SK-N-MC (cell line): ENCODE data around the gene RBM4B.

ENCODE experiments used
- EZH2 ChIP-seq: fragments of 200-600 bp; sonication (generic); IDR thresholded peaks from one replicate; pipeline ENCODE4 v1.6.1; 2017; ENCODE audit warnings: antibody characterized with exemption
- FOXP2 ChIP-seq: optimal IDR thresholded peaks from 2 replicates; pipeline ENCODE3; 2011; ENCODE audit warnings: mild to moderate bottlenecking, moderate library complexity; ENCODE audit not compliant: insufficient read depth; ENCODE audit errors: extremely low read length, control extremely low read depth
- POLR2AphosphoS5 ChIP-seq: IDR thresholded peaks from 2 replicates; pipeline ENCODE4 v1.6.1; 2012; ENCODE audit warnings: mild to moderate bottlenecking, low read depth, low read length, borderline replicate concordance

DNA sequence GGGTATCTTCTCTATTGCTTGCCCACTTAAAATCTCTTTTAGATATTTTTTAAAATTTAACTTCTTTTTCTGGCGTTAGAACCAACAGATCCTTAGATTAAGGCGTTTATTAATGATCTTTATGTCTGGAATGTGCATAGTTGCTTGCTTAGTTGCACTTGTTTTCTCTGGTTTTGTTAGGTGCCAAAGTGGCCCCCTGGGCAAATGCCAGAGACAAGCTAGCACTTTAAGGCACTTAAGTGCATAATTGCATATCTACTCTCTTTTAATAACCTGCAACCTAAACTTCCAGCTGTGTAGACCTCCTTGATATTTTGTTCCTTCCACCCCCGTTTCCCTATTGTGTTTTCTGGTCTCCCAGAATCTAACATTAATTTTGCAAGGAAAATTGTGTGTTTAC, 35.9 kb downstream of the RBM4B start:
- TF ChIP-seq POLR2AphosphoS5 (no peak), EZH2 (no peak), FOXP2 (no peak)
